ENCODE measurements around the gene CD38.
"Not testable (repeated sequence)": the region's sequence is repeated elsewhere in the genome, so short reads cannot be mapped to it uniquely, and the experiment has no call there.

The CD38 gene

GRCh38 chr4:15841194-15841730 is 63.1 kb downstream of the CD38 start:
- H3K36me3 ChIP-seq (ENCODE audit: control insufficient read depth in 1 of 2, insufficient read depth in 2 of 2, low read length in 2 of 2); H4K91ac ChIP-seq (ENCODE audit: low read depth, low read length); H3K23ac ChIP-seq (ENCODE audit: low read length); H3K4ac ChIP-seq (ENCODE audit: low read depth, low read length); H3K9ac ChIP-seq (ENCODE audit: low read length); H3K79me2 ChIP-seq (ENCODE audit: control insufficient read depth, insufficient read depth, low read length, poor library complexity); H2BK5ac ChIP-seq (ENCODE audit: low read depth, low read length, poor library complexity); H3K4me3 ChIP-seq (ENCODE audit: low read depth, low read length); H3K9me3 ChIP-seq (ENCODE audit: insufficient read depth, low read depth, low read length); H4K8ac ChIP-seq (ENCODE audit: low read depth, low read length); DNase-seq; H3K18ac ChIP-seq (ENCODE audit: low read length); H3K4me2 ChIP-seq (ENCODE audit: low read length); H2AFZ ChIP-seq (ENCODE audit: insufficient read depth, low read length, poor library complexity); H3K27ac ChIP-seq (ENCODE audit: low read depth, low read length); H3K4me1 ChIP-seq (ENCODE audit: control insufficient read depth in 1 of 2, insufficient read depth in 2 of 2, low read length in 2 of 2); H2AK5ac ChIP-seq (ENCODE audit: low read length); H2BK120ac ChIP-seq (ENCODE audit: insufficient read depth, low read length, poor library complexity); H2BK12ac ChIP-seq (ENCODE audit: low read length); H3K79me1 ChIP-seq (ENCODE audit: low read length); H3K14ac ChIP-seq (ENCODE audit: low read length); H4K12ac ChIP-seq (ENCODE audit: low read depth, low read length); H3K27me3 ChIP-seq (ENCODE audit: insufficient read depth, low read length): not testable (repeated sequence)
- no CpG with 5 or more reads among the region's 16 CpGs for WGBS (ENCODE audit: extremely low coverage, insufficient coverage, insufficient read length)

GRCh38 chr4:15847746-15848145 is 69.6 kb downstream of the CD38 start:
- Histone ChIP-seq H3K27ac (ENCODE audit: low read depth, low read length) (no peak overlapping the region), H2BK5ac (ENCODE audit: low read depth, low read length, poor library complexity) (no peak overlapping the region), H3K9me3 (ENCODE audit: insufficient read depth, low read depth, low read length) (no peaks in the 10 kb centered on the region), H3K36me3 (ENCODE audit: control insufficient read depth in 1 of 2, insufficient read depth in 2 of 2, low read length in 2 of 2) (no peaks in the 10 kb centered on the region), H3K27me3 (ENCODE audit: insufficient read depth, low read length) (no peaks in the 10 kb centered on the region), H3K18ac (ENCODE audit: low read length) (no peak overlapping the region), H3K14ac (ENCODE audit: low read length) (no peak overlapping the region), H4K8ac (ENCODE audit: low read depth, low read length) (no peak overlapping the region), H3K9ac (ENCODE audit: low read length) (no peak overlapping the region), H3K79me1 (ENCODE audit: low read length) (no peaks in the 10 kb centered on the region), H4K12ac (ENCODE audit: low read depth, low read length) (no peak overlapping the region), H2AFZ (ENCODE audit: insufficient read depth, low read length, poor library complexity) (no peak overlapping the region), H3K4me2 (ENCODE audit: low read length) (no peak overlapping the region), H3K23ac (ENCODE audit: low read length) (no peak overlapping the region), H2BK120ac (ENCODE audit: insufficient read depth, low read length, poor library complexity) (no peak overlapping the region), H2AK5ac (ENCODE audit: low read length) (no peak overlapping the region), H3K79me2 (ENCODE audit: control insufficient read depth, insufficient read depth, low read length, poor library complexity) (no peaks in the 10 kb centered on the region), H3K4me1 (ENCODE audit: control insufficient read depth in 1 of 2, insufficient read depth in 2 of 2, low read length in 2 of 2) (no peaks in the 10 kb centered on the region), H4K91ac (ENCODE audit: low read depth, low read length) (no peak overlapping the region), H2BK12ac (ENCODE audit: low read length) (no peak overlapping the region), H3K4me3 (ENCODE audit: low read depth, low read length) (no peak overlapping the region), H3K4ac (ENCODE audit: low read depth, low read length) (no peak overlapping the region)
- WGBS (ENCODE audit: extremely low coverage, insufficient coverage, insufficient read length) = no CpG with 5 or more reads among the region's 2 CpGs
- DNase-seq = no peak

- WGBS (ENCODE audit: extremely low coverage, insufficient coverage, insufficient read length) = no CpG with 5 or more reads among the region's 10 CpGs
- no peak overlapping the region for H3K9ac ChIP-seq (ENCODE audit: low read length)
- H3K27me3 ChIP-seq (ENCODE audit: insufficient read depth, low read length) = no peaks in the 10 kb centered on the region
- no peak overlapping the region for H3K4me2 ChIP-seq (ENCODE audit: low read length)
- no peak overlapping the region for H3K4ac ChIP-seq (ENCODE audit: low read depth, low read length)
- no peak overlapping the region for H2AK5ac ChIP-seq (ENCODE audit: low read length)
- H4K8ac ChIP-seq (ENCODE audit: low read depth, low read length) = no peak overlapping the region
- H2BK120ac ChIP-seq (ENCODE audit: insufficient read depth, low read length, poor library complexity) = no peak overlapping the region
- no peak overlapping the region for H4K91ac ChIP-seq (ENCODE audit: low read depth, low read length)
- H3K23ac ChIP-seq (ENCODE audit: low read length) = no peak overlapping the region
- no peak overlapping the region for H3K4me3 ChIP-seq (ENCODE audit: low read depth, low read length)
- H4K12ac ChIP-seq (ENCODE audit: low read depth, low read length) = no peak overlapping the region
- H3K27ac ChIP-seq (ENCODE audit: low read depth, low read length) = no peak overlapping the region
- H3K14ac ChIP-seq (ENCODE audit: low read length) = no peak overlapping the region
- H2BK5ac ChIP-seq (ENCODE audit: low read depth, low read length, poor library complexity) = no peak overlapping the region
- H3K4me1 ChIP-seq (ENCODE audit: control insufficient read depth in 1 of 2, insufficient read depth in 2 of 2, low read length in 2 of 2) = no peaks in the 10 kb centered on the region
- H2BK12ac ChIP-seq (ENCODE audit: low read length) = no peak overlapping the region
- no peak overlapping the region for H3K18ac ChIP-seq (ENCODE audit: low read length)
- no peaks in the 10 kb centered on the region for H3K79me1 ChIP-seq (ENCODE audit: low read length)
- no peak for DNase-seq
- no peaks in the 10 kb centered on the region for H3K9me3 ChIP-seq (ENCODE audit: insufficient read depth, low read depth, low read length)
- no peak overlapping the region for H2AFZ ChIP-seq (ENCODE audit: insufficient read depth, low read length, poor library complexity)
- no peaks in the 10 kb centered on the region for H3K79me2 ChIP-seq (ENCODE audit: control insufficient read depth, insufficient read depth, low read length, poor library complexity)
- no peaks in the 10 kb centered on the region for H3K36me3 ChIP-seq (ENCODE audit: control insufficient read depth in 1 of 2, insufficient read depth in 2 of 2, low read length in 2 of 2)
Measured at GRCh38 chr4:15848191-15848842, 70.2 kb downstream of the CD38 start.

GRCh38 chr4:15851969-15852368 is 73.8 kb downstream of the CD38 start:
- Histone ChIP-seq H2BK5ac (ENCODE audit: low read depth, low read length, poor library complexity) (no peak overlapping the region), H3K4ac (ENCODE audit: low read depth, low read length) (no peak overlapping the region), H3K4me1 (ENCODE audit: control insufficient read depth in 1 of 2, insufficient read depth in 2 of 2, low read length in 2 of 2) (no peaks in the 10 kb centered on the region), H2BK120ac (ENCODE audit: insufficient read depth, low read length, poor library complexity) (no peak overlapping the region), H2AFZ (ENCODE audit: insufficient read depth, low read length, poor library complexity) (no peak overlapping the region), H3K4me3 (ENCODE audit: low read depth, low read length) (no peak overlapping the region), H3K27me3 (ENCODE audit: insufficient read depth, low read length) (no peaks in the 10 kb centered on the region), H3K27ac (ENCODE audit: low read depth, low read length) (no peak overlapping the region), H3K18ac (ENCODE audit: low read length) (no peak overlapping the region), H4K8ac (ENCODE audit: low read depth, low read length) (no peak overlapping the region), H3K14ac (ENCODE audit: low read length) (no peak overlapping the region), H2AK5ac (ENCODE audit: low read length) (no peak overlapping the region), H2BK12ac (ENCODE audit: low read length) (no peak overlapping the region), H3K79me2 (ENCODE audit: control insufficient read depth, insufficient read depth, low read length, poor library complexity) (no peaks in the 10 kb centered on the region), H3K79me1 (ENCODE audit: low read length) (no peaks in the 10 kb centered on the region), H3K4me2 (ENCODE audit: low read length) (no peak overlapping the region), H4K91ac (ENCODE audit: low read depth, low read length) (no peak overlapping the region), H3K9ac (ENCODE audit: low read length) (no peak overlapping the region), H3K9me3 (ENCODE audit: insufficient read depth, low read depth, low read length) (no peaks in the 10 kb centered on the region), H3K36me3 (ENCODE audit: control insufficient read depth in 1 of 2, insufficient read depth in 2 of 2, low read length in 2 of 2) (no peaks in the 10 kb centered on the region), H3K23ac (ENCODE audit: low read length) (no peak overlapping the region), H4K12ac (ENCODE audit: low read depth, low read length) (no peak overlapping the region)
- no peak for DNase-seq
- WGBS (ENCODE audit: extremely low coverage, insufficient coverage, insufficient read length) = no CpG with 5 or more reads among the region's 6 CpGs

Measured in trophoblast cell (in vitro differentiated cells and primary cell).